Hepatocyte (in vitro differentiated cells): ENCODE measurements around the gene LIPT2.

Experiments
- CTCF ChIP-seq: fragments of 200-600 bp; sonication (generic); IDR thresholded peaks from 2 replicates; pipeline ENCODE4 v1.5.1; 2016; ENCODE audit warnings: antibody characterized with exemption, mild to moderate bottlenecking; ENCODE audit not compliant: poor library complexity
- EZH2phosphoT487 ChIP-seq: fragments of 200-600 bp; sonication (generic); IDR thresholded peaks from one replicate; pipeline ENCODE4 v1.6.1; 2018; ENCODE audit warnings: antibody characterized with exemption, mild to moderate bottlenecking, low read depth, moderate library complexity; ENCODE audit not compliant: unreplicated experiment, severe bottlenecking

- TF ChIP-seq EZH2phosphoT487, result no peak
- TF ChIP-seq CTCF, result no peak
These were observed 43.2 kb downstream of the LIPT2 start for GRCh38 chr11:74450318-74450717.
